HG03103 (cell line): Measurements from ENCODE around the gene ANKHD1.
A peak's percentile ranks its signal among the peaks of the same experiment; 100 is the strongest.

Source experiments
- ATAC-seq: cut with Tn5 transposase; IDR thresholded peaks from one replicate; pipeline ENCODE4 v1.9.1; 2021; ENCODE audit warnings: low read depth; ENCODE audit not compliant: unreplicated experiment

The ANKHD1 gene

DNA sequence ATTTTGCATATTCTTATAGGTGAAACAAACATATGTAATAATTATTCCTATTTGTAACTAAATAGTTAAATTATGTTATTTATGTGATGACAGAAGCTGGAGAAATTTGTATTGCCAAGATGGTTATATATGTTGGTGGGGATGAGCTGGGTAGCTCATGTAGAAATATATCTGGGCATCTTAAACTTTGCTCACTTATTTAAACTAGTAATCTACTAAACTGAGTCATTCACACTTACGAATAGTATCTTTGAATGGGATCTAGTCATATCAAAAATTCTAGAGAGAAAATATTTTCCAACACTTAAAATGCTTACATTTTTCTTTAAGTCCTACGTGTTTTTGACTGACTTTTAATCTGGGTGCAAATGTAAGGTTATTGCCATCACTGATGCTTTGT is 101.2 kb downstream of the ANKHD1 start:
- ATAC-seq = no peak

DNA sequence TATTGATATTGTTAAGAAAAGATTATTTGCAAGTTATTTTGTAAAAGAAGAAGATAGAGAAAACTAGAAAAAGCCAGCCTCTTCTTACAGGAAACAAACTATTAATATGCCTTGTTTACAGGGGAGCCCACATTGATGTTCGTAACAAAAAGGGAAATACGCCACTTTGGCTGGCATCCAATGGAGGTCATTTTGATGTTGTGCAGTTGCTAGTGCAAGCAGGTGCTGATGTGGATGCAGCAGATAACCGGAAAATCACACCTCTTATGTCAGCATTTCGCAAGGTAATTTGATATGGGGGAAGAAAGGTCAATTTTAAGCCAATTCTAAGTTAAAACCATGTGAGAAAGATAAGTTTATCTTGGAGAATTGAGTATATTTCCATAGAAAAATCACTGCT is 108.3 kb downstream of the ANKHD1 start:
- ATAC-seq = no peak

DNA sequence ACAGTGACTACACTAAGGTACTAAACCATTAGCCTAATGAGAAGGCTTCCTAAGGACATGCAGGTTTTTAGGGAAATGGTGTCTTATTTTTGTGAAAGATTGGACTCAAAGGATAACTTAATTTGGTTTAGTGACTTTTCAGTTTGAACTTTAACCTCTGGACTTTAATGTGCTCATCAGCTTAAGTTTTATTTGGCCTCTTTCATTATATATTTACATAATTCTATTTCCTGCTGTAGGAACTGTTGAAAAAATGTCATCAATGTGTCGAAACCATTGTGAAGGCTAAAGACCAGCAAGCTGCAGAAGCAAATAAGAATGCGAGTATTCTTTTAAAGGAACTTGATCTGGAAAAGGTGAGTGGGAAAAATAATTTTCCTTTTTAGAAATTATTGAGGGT is 111.5 kb downstream of the ANKHD1 start:
- no peak for ATAC-seq

DNA sequence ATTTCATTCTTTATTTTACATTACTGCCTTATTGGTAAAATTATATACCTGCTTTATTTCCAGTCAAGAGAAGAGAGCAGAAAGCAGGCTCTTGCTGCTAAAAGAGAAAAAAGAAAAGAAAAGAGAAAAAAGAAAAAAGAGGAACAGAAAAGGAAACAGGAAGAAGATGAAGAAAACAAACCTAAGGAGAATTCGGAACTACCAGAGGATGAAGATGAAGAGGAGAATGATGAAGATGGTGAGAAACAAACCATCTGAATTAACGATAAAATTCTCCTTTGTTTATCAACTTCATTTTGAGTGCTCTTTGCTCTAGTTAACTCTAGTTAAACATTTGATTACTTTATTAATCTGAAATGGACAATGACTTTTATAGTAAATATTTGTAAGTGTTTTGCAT is 122.4 kb downstream of the ANKHD1 start:
- ATAC-seq = no peak

DNA sequence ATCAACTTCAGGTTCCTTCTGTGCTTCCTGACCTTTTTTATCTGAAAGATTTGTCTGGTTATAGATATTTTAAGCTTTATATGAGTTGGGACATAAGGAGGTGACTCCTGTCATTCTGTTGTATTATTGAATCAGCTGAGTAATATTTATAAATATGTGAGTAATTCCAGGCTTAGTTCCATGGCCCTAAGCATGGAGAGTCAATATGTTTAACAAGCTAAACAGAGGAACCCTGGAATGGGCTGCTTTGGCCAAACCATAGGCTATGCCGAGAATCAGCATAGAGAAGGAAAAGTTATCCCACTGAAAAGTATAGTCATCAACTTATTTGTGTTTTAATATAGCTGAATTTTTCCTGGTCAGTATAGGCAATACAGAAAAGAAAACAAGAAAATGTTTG is 138.6 kb downstream of the ANKHD1 start:
- ATAC-seq = no peak

DNA sequence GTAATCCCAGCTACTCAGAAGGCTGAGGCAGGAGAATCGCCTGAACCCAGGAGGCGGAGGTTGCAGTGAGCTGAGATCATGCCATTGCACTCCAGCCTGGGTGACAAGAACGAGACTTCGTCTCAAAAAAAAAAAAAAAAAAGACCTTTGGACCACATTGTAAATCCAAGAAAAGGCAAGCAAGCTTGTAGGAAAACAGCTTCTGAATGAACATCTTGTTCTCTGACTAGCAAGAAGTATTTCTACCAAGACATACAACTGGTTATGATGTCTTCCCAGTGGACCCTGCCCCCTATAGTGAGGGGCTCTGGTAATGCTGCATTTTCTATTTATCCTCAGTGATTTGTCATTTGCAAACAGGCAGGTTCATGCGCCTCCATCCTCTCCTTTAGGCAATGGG is 141.3 kb downstream of the ANKHD1 start:
- ATAC-seq = no peak

DNA sequence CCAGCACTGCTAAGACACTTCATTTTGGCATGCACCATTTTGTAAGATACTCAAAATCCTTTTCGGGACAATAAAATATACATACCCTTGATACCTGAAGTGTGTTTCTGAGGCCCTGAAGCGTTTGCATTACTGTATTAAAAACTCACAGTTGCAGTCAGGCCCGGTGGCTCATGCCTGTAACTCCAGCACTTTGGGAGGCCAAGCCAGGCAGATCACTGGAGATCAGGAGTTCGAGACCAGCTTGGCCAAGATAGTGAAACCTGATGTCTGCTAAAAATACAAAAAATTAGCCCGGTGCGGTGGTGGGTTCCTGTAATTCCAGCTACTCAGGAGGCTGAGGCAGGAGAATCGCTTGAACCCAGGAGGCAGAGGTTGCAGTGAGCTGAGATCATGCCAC is 143.4 kb downstream of the ANKHD1 start:
- no peak for ATAC-seq

DNA sequence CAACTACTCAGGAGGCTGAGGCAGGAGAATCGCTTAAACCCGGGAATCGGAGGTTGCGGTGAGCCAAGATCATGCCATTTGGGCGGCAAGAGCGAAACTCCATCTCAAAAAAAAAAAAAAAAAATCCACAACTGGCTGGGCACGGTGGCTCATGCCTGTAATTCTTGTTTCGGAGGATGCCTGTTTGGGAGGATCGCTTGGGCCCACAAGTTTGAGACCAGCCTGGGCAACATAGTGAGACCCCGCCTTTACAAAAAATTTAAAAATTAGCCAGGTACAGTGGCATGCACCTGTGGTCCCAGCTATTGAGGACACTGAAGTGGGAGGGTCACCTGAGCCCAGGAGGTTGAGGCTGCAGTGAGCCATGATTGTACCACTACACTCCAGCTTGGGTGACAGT is 144.0 kb downstream of the ANKHD1 start:
- no peak for ATAC-seq

DNA sequence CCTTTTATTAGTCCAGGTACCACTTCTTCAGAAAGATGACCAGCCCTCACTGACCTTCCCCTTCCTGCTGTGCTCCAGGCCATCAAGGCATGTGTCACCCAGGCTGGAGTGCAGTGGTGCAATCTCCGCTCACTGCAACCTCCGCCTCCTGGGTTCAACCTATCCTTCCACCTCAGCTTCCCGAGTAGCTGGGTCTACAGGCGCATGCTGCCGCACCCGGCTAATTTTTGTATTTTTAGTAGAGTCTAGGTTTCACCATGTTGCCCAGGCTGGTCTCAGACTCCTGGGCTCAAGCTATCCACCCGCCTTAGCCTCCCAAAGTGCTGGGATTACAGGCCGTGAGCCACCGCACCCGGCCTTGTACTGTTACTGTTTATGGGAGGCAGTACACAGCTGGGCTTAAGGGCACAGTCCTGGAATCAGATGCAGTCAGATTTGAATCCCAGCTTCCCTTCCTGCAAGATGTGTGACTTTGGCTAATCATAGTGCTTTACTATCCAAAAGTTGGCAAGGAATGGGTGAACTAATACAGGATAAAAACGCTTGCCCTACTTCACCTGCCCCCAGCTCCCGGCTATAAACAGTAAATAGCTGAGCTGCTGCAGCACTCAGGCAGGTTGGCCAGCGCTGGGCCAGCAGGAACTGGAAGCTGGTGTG is 145.3 kb downstream of the ANKHD1 start:
- no peak for ATAC-seq

DNA sequence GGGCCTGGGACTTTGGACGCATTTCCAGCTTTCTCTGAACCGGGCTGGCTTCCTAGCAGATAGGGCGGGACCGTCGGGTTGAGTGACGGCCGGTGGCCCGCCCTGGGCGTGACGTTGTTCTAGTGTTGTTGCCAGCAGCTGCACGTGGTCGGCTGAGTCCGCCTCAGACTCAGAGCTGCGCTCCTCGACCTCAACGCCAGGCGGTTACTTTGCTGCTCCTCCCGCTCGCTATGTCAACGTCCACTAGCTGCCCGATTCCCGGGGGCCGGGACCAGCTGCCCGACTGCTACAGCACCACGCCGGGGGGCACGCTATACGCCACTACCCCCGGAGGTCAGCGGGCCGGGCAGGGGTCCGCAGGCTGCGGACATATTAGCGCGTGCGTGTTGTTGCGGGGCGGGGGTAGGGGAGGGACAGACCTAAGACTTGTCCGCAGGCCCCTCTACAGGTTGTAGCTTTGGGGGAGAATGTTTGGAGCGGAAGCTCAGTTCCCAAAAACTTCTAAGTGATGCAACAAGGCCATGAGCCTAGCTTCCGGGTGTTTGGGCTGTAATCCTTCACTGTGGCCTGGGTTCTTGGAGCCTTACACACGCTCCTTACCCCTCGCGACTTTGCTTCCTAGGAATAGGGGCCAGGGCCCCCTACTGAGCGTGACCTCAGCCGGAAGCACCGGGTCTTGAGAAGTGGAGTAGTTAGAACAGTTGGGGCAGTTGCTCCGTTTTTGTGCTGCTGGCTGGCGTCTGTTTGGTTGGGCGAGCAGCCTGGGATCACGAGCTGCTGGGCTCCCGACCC is 146.1 kb downstream of the ANKHD1 start, which contains the start of gene EIF4EBP3:
Gene EIF4EBP3, plus strand, starts transcription at position 155 of the 792 bp plus-strand sequence. Its CDS starts 76 bp downstream, at position 231.
- ATAC-seq = peak; percentile 97

DNA sequence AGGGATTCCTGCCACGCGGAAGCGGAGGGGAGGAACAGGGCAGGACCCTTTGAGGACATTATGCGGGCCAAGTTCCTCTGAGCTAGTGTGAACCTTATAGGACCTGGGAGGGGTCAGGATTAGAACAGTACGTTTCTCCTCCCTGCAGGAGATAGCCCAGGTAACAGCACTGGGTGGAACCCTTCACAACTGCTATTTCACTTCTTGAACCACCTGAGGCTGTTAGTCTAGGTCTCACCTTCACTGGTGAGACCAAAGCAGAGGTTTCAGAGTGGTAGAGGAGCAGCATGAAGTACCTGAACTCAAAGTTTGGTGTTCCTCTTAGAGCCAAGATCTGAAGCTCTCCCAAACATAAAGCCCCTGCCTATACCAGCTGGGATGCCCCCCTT is 146.7 kb downstream of the ANKHD1 start:
- no peak for ATAC-seq

DNA sequence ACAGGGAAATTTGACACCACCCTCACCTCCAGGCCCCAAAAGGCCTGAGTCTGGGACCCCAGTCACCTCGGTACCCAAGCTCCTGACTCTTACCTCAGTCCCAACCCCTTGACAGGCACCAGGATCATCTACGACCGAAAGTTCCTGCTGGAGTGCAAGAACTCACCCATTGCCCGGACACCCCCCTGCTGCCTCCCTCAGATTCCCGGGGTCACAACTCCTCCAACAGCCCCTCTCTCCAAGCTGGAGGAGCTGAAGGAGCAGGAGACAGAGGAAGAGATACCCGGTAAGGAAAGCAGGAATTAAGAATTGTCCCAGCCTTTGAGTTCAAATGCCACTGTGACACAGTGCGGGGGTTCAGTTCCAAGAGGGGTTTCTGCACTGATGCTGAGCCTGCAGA is 147.2 kb downstream of the ANKHD1 start:
- ATAC-seq = no peak

DNA sequence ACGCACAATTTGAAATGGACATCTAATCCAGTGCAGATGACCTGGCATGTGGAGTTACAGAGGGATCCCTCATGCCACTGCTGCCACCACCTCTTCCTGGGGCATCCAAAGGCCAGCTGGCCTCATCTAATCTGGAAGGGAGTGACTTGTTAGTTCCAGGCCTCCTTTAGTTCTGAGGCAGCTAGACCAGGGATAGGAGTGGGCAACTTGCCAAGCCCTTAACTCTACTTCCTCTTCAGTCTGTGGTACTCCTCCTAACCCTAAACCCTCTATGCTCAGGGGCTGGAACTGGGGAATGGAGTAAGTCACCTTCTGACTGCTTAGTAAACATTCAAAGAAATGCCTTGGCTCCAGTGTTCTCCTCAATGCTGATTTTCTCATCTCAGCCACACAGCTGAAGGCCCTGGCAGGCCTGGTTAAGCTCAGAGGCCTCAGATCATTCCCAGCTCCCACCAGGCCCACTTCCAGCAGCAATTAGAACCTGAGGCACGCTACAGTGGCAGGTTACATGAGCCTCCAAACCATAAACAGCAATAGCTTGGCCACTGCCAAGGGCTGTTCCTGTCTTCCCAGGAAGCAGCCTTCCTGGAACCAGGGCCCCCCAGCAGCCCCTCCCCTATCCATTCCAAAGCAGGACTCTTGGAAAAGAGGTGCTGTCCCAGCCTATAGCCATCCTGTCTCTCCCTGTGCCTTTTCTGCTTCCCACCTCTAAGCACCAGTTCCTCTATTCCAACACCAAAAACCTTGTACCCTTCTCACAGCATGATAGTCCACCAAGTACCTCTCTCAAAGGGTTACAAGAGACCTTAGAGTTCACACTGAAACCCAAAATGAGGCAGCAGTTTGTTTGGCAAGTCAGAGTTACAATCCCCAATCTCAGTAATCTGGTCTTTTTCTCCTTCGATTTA is 147.9 kb downstream of the ANKHD1 start:
- no peak for ATAC-seq

DNA sequence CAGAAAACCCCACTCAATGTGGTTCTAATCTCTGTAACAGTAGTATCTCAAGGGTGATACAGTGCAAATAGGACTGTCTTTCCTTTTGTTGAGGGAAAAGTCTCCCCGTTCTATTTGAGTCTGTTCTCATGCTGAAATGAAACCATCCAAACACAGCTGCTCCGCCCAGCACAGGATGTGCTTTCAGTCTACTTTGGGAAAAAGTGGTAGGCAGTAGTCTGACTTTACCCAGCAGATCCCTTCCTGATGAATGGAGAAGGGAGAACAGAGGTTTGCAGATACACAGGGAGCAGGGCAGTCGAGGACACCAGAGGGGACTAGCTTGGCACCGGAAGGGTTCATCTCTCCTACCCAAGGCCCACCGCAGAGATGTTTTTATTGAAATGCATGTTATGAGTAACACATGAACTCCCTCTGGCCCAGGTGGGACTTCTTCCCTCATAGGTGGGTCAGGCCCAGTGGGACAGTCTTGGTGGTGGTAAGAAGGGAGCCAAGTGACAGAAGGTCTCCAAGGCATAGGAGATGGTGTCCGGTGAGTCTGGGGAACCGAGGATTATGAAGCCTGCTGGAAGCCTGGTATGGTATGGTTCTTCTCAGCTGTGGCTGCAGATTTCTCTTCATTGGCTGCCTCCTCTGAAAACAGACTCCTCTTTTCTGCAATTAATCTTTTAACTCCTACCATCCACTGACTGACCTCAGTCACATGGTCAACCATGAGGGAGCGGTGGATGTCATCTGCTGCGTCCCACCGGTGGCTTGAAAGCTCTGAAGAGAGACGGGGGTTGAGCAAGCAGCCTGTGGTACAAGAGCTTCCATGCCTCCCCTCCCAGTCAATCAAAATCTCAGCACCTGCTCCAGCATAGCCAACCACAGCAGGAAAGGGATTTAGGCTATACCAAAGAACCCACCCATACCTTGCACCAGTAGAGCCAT is 148.8 kb downstream of the ANKHD1 start:
- no peak for ATAC-seq

DNA sequence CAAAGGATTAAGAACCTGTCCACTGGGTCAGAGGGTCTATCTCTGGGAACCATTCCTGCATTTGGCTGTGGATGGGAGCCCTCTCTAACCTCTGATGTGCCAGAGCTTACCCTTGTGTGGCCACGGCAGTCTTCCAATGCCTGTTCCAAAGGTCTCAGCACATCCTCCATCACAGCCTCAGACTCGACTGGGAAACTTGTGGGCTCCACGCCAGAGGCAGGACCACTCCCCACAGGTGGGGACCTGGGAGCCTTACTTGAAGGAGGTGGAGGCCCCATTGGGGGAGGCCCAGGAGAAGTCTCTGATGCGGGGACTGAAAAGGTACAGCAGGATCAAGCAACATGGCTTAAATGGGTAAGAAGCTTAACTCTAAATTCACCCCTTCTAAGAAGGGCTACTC is 150.2 kb downstream of the ANKHD1 start:
- ATAC-seq = no peak

DNA sequence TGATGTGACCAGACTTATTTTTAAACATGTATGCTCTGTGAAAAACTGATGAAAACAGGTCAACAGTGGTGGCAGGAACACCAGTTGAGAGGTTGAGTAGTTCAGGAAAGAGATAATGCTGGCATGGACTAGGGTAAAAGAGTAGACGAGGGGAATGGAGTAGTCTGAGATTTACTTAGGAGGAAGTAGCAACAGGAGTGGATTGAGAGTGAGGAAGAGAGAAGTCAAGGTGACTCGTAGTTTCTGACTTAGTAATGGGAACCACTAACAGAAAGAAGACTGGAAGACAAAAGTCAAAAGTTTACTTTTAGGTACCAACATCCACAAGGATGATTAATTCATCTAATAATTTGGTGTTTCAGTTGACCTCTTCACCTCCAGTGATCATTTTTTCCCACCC is 152.0 kb downstream of the ANKHD1 start:
- ATAC-seq = no peak

DNA sequence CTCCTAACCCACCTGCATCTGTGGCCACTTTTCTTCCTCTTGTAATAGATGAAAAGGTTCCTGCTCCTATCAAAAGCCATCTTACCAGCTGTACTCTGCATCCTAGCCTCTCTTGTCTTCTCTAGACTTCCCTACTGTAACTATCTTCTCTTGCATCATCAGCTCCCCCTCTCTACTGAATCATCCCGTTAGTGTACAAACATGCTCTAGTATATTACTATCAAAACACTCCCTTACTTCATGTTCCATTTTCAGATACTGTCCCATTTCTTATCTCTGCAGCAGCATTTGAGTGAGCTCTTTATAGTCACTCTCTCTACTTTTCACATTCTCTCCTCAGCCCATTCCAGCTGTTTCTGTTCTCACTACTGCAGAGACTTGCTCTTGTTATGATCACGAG is 152.8 kb downstream of the ANKHD1 start:
- no peak for ATAC-seq

DNA sequence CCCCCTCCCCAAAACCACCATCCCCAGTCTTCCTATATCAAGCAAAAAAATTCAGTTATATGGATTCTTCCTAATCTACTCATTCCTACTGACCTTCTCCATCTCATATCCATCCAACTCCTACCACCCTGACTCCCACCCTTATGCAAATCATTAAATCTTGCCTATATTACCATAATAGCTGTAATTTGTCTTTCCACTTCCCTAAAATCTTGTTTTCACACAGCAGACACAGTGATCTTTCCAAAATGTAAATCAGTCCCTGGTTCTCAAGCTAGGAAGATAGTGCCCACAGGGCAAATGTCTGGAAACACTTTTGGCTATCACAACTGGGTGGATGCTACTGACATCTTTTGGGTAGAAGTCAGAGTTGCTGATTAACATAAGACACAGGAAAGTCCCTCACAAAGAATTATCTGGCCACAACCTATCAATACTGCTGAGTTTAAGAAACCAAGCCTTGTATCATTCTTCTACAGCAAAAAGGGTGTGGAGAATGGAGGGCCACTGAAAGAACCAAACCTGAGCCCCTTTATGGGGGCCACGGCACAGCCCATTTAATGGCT is 154.2 kb downstream of the ANKHD1 start:
- no peak for ATAC-seq

DNA sequence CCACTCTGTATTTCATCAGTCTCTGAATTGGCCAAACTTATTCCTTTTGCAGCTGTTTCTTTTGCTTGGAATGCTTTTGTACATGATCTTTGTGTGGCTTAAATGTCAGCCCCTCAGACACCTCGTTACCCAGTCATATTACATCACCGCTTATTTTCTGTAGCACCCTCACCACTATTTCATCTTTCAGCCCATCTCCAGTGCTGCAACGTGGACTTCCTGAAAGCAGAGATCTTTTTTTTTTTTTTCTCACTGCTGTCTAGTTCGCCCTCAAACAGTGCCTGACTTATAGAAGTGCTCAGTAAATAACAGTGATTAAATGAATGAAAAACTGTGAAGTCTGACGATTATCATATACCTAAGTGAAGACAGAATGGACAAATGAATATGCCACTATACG is 154.8 kb downstream of the ANKHD1 start:
- ATAC-seq = no peak
